ENCODE data around the gene SHISAL2A. TPM values are rescaled to one million over a fixed set of nuclear protein-coding genes. Genes with fewer than 3 reads are reported as not detected.

Gene SHISAL2A
- total and polyA plus RNA-seq, 10 of the 15 experiments (the other 5 are each of a cell fraction or from before 2014, with no cell fraction given), result 0.18 to 0.67 (median 0.45) TPM

- Histone ChIP-seq H4K20me1 (ENCODE audit: control insufficient read depth, insufficient read depth) (no peaks in the 10 kb centered on the region), H3K4me1 (ENCODE audit: control insufficient read depth, insufficient read depth, low read length) (no peaks in the 10 kb centered on the region; the same call in 1 of the 2 replicates), H3K27ac (ENCODE audit: control insufficient read depth, insufficient read depth) (no peak overlapping the region), H3K9me3 (replicated peaks; ENCODE audit: control insufficient read depth, insufficient read depth, low read length) (no peaks in the 10 kb centered on the region), H3K4me3 (no peak overlapping the region), H3K79me2 (ENCODE audit: control insufficient read depth, insufficient read depth, low read length) (peaks cover 27% of the 10 kb centered on the region), H3K36me3 (ENCODE audit: control insufficient read depth in 2 of 2, insufficient read depth in 2 of 2, low read length in 1 of 2) (peaks cover 1 to 14% of the 10 kb centered on the region in 2 experiments; a peak in 3 of 4 replicates), H2AFZ (ENCODE audit: control insufficient read depth, low read depth, low read length) (no peak overlapping the region), H3K4me2 (ENCODE audit: control insufficient read depth, insufficient read depth) (no peak overlapping the region), H3K27me3 (replicated peaks in 1 of 2; ENCODE audit: control insufficient read depth in 2 of 2, insufficient read depth in 2 of 2, low read length in 1 of 2) (no peaks in the 10 kb centered on the region), H3K9ac (ENCODE audit: control insufficient read depth, insufficient read depth, low read length) (no peak overlapping the region)
- DNase-seq (ENCODE audit: low read depth, low spot score) (no peak), FAIRE-seq (no peak), ATAC-seq (no peak)
- intact Hi-C loops (cut with micrococcal nuclease; ENCODE audit: unreplicated experiment) (no loop called here), in situ Hi-C loops (cut with MboI) (no loop called here)
- ChIA-PET SMC1A (ENCODE audit: uncharacterized antibody, unreplicated experiment) (no interaction called here), CTCF (interaction anchor here (0.6 to 1.2 kb wide), 2 partner anchors 8 to 194 kb away, joined by 3 to 4 read pairs; no protein-coding TSS in a partner anchor), RAD21 (ENCODE audit: unreplicated experiment) (no interaction called here), POLR2A (no interaction called here)
- no peak for TF ChIP-seq POLR2AphosphoS5 (IDR thresholded peaks at IDR 0.05; ENCODE audit: low read length)
- TF ChIP-seq TAF1 (IDR thresholded peaks at IDR 0.05; ENCODE audit: borderline replicate concordance, low read depth, low read length), result no peak
- TF ChIP-seq SUPT20H (IDR thresholded peaks at IDR 0.05; ENCODE audit: borderline replicate concordance, control insufficient read depth, low read depth, low read length), result no peak
- TF ChIP-seq REST (IDR thresholded peaks at IDR 0.05; ENCODE audit: low read depth, low read length), result no peak
- TF ChIP-seq NKRF (conservative IDR thresholded peaks at IDR 0.05), result no peak
- TF ChIP-seq FOS (IDR thresholded peaks at IDR 0.05; ENCODE audit: borderline replicate concordance, extremely low read depth, insufficient read length), result no peak
- TF ChIP-seq BHLHE40 (IDR thresholded peaks at IDR 0.05; ENCODE audit: borderline replicate concordance in 1 of 2, low read depth in 2 of 2, low read length in 1 of 2), result no peak
- TF ChIP-seq IKZF2 (IDR thresholded peaks at IDR 0.05), result 0 out of 4 replicates have a peak, but pooled peaks of 1 of the 2 experiments have one; percentile 11
- TF ChIP-seq BCLAF1 (IDR thresholded peaks at IDR 0.05), result no peak
- TF ChIP-seq STAT3 (IDR thresholded peaks at IDR 0.05; ENCODE audit: low read depth, low read length), result no peak
- peak; percentile 62; the same call in 1 of the 2 replicates for TF ChIP-seq SPI1 (IDR thresholded peaks at IDR 0.05; ENCODE audit: borderline replicate concordance, insufficient read depth, low read depth, low read length)
- TF ChIP-seq GABPA (IDR thresholded peaks at IDR 0.05; ENCODE audit: low read depth), result no peak
- BruUV-seq (replicated peaks), result no TSS peak
- 100% methylated on average over 1 of the region's 1 CpG for WGBS (ENCODE audit: insufficient coverage, insufficient replicate concordance, low lambda C conversion rate, missing lambda C conversion rate)
Observed at GRCh38 chr1:52693843-52694242, 60.9 kb downstream of the SHISAL2A start.
